HL-60/S4 treated with phorbol 12-myristate 13-acetate at 8.2 ng/mL for 4 days and 3 days (cell line): ENCODE measurements around the gene PDGFC.

ENCODE experiments used
- in situ Hi-C: fragments of 300-500 bp; cut with MboI; formaldehyde crosslinking; loops from 2 replicates; pipeline ENCODE4 v1.15.0; 2022; ENCODE audit warnings: low sequenced_read_pairs

PDGFC gene

DNA sequence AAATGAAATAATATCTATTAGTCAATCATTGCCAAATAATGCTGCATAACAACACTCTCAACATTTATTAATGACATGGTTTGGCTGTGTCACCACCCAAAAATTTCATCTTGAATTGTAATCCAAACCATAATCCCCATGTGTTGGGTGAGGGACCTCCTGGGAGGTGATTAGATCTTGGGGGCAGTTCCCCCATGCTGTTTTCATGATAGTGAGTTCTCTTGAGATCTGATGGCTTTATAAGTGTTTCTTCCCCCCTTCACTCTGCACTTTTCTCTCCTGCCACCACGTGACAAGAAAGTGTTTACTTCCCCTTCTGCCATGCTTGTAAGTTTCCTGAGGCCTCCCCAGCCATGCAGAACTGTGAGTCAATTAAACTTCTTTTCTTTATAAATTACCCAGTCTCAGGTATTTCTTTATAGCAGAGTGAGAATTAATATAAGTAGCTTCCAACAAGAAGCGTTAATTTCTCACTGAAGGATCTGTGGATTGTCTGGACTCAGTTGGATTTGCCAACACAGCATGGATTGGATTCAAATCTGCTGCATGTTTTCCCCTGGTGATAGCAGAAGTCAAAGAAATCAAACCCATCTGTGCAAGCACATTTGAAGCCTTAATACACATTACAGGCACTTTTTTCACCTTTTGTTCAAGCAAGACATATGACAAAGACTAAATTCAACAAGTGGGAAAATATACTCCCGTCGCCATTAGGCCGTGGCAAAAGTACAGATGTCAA, 216.6 kb downstream of the PDGFC start:
- in situ Hi-C loops, result no loop called here

DNA sequence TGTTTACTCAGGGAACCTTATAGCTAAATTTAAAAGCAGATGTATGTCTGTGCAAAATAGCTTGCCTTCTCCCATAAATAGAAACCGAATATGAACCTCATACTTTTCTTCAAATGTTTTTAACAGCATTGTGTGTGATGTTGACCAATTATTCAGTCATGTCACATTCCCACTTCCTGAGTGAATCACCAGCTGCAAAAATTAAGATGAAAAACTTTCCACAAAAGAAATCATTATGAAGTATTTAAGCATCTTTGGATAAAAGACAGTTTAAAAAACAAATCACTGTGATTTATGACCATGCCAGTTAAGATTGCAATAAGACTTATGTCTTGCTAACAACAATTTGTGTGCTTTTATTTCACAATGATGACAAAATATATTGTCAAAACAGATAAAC, 220.1 kb downstream of the PDGFC start:
- in situ Hi-C loops, result no loop called here

DNA sequence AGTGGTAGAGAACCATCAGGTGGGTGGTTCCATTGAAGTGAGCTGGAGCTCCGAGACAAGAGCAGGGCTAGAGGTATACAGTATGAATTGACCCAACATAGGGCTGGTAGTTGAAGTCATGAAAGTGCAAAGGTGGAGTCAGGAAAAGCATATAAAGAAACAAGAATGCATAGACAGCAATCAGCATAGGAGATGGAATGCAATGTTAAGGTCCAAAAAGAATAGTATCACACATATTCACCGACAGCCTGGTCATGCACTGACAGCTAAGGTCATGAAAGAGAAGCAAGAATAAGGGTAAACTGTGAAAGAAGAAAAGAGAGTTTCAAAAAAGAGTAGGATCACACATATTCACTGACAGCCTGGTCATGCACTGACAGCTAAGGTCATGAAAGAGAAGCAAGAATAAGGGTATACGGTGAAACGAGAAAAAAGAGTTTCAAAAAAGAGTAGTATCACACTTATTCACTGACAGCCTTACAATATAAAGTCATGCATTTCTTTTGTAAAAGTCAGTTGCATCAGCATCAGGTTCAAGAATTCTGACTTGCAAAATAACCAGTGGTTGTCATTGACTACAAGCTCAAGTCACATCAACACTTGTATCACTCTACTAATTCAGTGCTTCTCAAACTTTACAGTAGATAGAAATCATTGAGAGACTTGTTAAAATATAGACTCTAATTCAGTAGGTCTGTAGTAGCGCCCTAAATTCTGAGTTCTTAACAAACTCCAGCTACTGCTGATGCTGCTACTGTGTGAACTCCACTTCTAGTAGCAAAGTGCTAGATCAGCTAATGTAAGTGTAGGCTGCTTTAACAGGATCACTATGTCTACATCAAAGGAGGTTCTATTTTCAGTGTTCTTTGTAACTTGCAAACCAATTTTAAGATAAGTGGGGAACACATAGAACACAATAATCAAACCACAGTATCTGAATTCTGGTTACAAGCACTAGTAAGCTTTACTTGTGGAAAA, 221.9 kb downstream of the PDGFC start:
- in situ Hi-C loops, result no loop called here

DNA sequence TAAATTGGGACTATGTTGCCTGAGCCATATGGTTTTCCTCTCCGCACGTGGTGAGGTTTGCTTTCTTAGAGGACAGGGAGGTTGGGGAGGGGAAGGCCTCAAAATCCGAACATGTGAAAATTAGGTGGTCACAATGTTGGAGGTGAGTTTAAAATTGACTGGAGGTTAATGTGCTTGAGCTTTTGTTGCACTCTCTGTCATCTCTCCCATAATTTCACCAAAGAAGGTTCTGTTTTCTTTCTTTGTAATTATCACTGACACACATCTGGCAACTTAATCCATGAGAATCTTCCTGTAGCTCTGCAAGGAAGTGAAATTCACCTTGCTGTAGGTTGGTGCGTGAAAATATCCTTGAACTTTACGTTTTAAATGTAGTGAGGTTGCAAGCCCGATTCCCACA, 225.5 kb downstream of the PDGFC start:
- in situ Hi-C loops, result no loop called here

DNA sequence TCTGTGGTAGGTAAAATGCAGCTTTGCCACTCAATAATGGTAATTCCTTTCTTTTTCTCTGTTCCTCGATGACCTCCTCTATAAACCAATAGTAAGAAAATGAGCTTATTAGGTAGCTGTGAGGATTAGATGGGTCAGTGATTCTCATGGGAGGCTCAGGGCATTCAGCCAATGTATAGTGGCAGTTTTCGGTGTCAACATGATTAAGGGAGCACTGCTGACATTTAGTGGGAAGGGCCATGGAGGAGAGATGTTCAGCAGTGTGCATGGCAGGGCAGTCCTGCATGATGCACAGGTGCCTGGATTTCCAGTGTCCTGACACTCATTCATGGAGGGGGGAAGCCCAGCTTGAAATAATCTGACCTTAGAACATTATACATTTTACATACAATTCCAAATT, 232.8 kb downstream of the PDGFC start:
- in situ Hi-C loops, result no loop called here

DNA sequence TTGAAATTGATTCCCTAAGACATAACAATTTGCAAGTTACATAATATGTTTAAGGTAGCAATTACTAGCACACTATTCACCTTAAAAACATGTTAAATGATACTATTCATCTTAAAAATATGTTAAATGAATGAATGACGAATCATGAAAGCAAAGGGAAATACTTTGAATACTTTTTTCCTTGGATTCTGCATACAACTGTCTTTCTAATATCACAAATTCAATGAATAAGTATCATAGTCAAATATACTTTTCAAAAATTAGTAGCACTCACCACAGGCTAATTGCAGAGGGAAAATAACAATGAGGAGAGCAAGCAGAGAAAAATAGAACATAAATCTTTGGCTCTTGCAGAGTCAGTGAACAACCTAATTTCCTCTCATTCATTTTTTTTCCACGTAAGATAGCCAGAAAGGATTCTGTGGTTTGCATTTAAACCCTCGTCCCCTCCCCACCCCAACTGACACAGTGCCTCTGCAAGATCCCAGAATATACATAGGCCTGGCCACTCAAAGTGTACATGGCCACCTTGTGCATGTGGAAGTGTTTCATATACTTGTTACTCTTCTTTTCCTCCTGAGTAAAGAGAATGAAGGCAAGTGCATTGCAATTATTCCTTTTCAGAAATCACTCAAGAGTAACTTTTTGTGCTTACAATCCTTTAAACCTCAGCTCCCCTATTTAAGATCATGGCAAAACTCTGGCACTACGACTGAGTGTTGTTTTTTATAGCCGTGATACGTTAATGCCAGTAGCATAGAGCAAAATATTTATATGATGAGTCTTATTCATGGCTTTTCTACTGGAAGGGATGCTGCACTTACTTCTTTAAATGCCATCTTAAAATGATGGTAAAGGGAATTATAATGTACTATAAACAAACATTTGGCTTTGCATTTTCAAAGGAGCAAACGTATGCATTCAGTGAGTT, 236.4 kb downstream of the PDGFC start:
- in situ Hi-C loops, result no loop called here

DNA sequence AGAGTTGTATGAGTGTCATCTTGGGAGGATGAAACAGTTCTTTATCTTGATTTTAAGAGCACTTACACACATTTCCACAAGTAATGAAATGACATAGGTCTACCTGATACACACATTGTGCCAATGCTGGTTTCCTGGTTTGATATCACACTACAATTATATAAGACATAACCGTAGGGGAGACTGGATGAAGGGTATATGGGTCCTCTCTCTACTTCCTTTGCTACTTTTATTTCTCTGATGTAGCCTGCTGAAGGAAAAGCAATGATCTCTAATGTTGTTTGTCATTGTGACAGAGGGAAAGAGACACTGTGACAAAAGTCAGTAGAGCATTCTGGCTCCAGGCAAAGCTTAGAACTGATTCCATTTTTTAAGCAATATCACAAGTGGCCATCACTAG, 238.0 kb downstream of the PDGFC start:
- in situ Hi-C loops, result no loop called here

DNA sequence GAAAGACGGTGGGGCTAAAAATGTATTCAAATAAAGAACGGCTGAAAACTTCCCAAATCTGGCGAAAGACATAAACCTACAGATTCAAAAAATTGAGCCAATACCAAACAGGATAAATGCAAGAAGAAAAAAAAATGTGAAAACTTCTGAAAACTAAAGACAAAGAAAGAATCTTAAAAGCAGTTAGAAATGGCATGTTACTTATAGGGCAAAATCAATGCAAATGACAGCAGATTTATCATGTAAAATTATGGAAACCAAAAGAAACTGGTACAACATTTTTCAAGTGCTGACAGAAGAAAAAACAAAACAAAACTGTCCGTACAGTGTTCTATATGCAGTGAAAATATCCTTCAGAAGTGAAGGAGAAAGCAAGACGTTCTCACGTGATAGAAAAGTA, 239.0 kb downstream of the PDGFC start:
- in situ Hi-C loops, result no loop called here

DNA sequence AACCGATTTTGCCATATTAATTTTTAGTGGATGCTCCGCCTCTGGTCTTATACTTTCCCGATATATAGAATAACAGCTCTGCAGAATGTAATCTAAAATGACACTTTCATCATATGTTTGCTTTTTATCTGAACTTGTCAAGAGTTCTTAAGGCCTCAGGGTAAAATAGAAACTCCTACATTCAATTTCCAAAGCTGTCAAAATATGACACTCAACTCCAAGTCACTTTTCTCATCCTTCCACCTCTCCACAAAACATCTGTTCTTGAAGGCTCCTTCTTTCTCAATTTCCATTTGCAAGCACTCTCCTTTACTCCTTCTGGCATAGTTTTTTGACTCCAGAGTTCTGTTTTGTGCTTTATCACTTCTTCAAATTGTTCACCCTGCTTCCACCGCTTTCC, 242.2 kb downstream of the PDGFC start:
- in situ Hi-C loops, result no loop called here

DNA sequence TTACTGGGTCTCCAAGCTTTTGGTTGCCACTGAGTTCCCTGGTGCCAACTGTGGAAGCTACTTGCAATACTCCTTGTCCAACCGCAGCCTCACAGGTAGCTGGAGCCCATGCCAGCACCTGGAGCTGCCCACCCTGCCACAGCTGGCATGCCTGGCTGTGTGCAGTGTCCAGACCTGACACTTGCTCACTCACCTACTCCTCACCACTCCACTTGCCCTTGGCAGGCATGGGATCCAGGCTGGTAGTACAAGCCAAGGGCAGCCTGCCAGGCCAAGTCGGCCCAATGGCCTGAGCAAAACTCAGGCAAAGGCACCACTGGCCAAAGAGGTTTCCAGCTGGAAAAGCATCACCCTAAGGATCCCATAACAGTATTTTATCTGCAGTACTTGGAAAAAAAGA, 246.3 kb downstream of the PDGFC start:
- in situ Hi-C loops, result no loop called here

DNA sequence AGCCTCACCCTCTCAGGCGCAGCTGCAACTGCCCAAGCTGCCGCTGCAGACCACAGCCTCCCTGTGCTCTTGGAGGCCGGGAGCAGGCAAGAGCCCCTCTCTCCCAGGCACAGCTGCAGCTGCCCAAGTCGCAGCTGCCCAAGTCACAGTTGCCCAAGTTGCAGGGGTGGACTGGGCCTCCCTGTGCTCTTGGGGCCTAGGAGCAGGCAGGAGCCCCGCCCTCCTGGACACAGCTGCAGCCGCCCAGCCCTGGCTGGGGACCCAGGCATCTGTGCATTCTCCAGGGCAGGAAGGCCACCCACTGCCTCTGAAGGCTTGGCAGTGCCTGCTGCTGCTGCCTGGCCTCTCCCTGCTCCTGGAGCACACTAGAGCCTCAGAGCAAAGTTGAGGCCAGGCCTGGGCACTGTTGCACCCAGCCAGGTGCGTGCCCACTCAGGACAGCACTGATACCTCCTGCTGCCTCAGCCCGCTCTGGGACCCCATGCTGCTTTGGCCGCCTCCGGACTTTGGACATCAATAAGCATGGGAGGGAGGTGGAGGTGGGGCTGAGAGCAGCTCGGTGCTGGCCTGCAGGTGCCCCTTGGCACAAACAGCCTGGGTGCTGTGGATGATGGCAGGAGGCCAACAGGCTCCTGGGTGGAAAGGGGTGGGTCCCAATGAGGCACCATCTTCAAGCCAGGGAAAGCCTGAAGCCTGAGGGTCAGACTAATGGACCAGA, 247.5 kb downstream of the PDGFC start:
- in situ Hi-C loops, result no loop called here

DNA sequence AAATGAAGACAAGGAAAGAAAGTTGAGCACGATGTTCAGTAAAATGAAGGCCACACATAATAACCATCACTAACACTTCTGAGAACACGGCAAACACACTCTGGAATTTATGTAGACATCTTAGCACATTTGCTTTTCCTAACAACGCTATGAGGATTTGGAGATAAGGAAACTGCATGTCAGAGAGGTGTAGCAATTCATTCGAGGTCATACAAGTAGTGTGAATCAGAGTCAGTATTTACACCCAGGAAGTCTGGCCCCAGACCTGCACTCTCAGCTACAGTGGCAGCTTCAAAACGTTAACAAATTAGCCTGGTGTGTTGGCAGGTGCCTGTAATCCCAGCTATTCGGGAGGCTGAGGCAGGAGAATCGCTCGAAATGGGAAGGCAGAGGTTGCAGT, 253.4 kb downstream of the PDGFC start:
- in situ Hi-C loops, result no loop called here

DNA sequence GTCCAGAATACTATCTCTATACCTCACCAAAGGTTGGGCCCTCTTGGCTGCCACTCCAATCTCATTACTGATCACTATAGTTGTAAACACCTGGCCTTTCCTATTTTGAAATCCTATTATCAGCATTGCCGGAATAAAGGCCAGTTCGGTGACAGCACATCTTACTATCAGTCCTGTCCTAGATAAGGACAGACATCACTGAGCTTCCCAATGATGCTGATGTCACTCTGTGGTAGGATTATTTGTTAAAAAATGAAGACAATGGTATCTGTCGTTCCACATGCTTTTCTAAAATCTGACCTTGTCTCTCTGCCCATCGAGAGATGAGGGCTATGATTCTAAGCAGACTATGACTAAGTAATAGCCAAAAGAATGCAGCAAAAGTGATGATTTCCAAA, 260.4 kb downstream of the PDGFC start:
- in situ Hi-C loops, result no loop called here
